A549 (cell line): Measurements from ENCODE around the gene PEX26.

Source experiments
- CEBPB ChIP-seq, 2 experiments: fragments of >200 bp in 1 of 2; sonication (Bioruptor Twin) in 1 of 2; formaldehyde crosslinking in 1 of 2; IDR thresholded peaks; 2 replicates each; pipeline ENCODE4 v1.6.1; 2012 to 2016
- CHD4 ChIP-seq: fragments of 200-600 bp; sonication (generic); IDR thresholded peaks from 2 replicates; pipeline ENCODE4 v1.6.1; 2016; ENCODE audit warnings: antibody characterized with exemption, mild to moderate bottlenecking, borderline replicate concordance
- CTCF ChIP-seq: fragments of >200 bp; sonication (Bioruptor Twin); formaldehyde crosslinking; IDR thresholded peaks from 3 replicates; pipeline ENCODE4 v1.5.1; 2016
- EP300 ChIP-seq, 2 experiments: fragments of >200 bp; sonication (Bioruptor Twin); formaldehyde crosslinking; IDR thresholded peaks; 2 replicates in 1 of 2; 3 replicates in 1 of 2; pipeline ENCODE4 v1.6.1; 2016 to 2017
- JUNB ChIP-seq: fragments of >200 bp; sonication (Bioruptor Twin); formaldehyde crosslinking; IDR thresholded peaks from 2 replicates; pipeline ENCODE4 v1.6.1; 2016
- KDM1A ChIP-seq: fragments of 200-600 bp; sonication (generic); IDR thresholded peaks from 2 replicates; pipeline ENCODE4 v1.6.1; 2016; ENCODE audit warnings: low read depth, mild to moderate bottlenecking
- MAX ChIP-seq: IDR thresholded peaks from 2 replicates; pipeline ENCODE4 v1.6.1; 2012
- MYC ChIP-seq: IDR thresholded peaks from 2 replicates; pipeline ENCODE4 v1.6.1; 2012; ENCODE audit warnings: mild to moderate bottlenecking, inconsistent platforms, low read length, improper control_type of control experiment, borderline replicate concordance
- NFE2L2 ChIP-seq: fragments of 150-350 bp; conservative IDR thresholded peaks from 2 replicates; pipeline ENCODE4 v1.6.1; 2014; ENCODE audit warnings: low read length
- POLR2A ChIP-seq: IDR thresholded peaks from 2 replicates; pipeline ENCODE4 v1.6.1; 2012; ENCODE audit warnings: mild to moderate bottlenecking, low read length
- RAD21 ChIP-seq, 2 experiments: fragments of >200 bp in 1 of 2; sonication (Bioruptor Twin) in 1 of 2; formaldehyde crosslinking in 1 of 2; IDR thresholded peaks in 1 of 2; conservative IDR thresholded peaks in 1 of 2; 2 replicates in 1 of 2; 3 replicates in 1 of 2; pipeline ENCODE4 v1.6.1; 2012 to 2018; ENCODE audit warnings: inconsistent platforms in 1 of 2
- TF ChIP-seq, protein P1 (sequence below): fragments of 450-650 bp; IDR thresholded peaks from 2 replicates; pipeline ENCODE4 v1.6.1; 2014; ENCODE audit warnings: antibody characterized with exemption
- TF ChIP-seq, protein P2 (sequence below): IDR thresholded peaks from 2 replicates; pipeline ENCODE4 v1.6.1; 2012

DNA sequence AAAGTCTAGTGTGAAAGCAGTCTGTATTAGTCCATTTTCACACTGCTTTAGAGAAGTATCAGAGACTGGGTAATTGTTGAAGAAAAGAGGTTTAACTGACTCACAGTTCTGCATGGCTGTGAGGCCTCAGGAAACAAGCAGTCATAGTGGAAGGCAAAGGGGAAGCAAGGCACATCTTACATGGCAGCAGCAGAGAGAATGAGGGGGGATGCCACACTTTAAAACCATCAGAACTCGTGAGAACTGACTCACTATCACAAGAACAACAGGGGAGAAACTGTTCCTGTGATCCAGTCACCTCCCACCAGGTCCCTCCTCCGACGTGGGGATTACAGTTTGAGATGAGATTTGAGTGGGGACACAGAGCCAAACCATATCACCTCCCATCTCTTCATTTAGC, 19.0 kb downstream of the PEX26 start:
- TF ChIP-seq, protein P1, sequence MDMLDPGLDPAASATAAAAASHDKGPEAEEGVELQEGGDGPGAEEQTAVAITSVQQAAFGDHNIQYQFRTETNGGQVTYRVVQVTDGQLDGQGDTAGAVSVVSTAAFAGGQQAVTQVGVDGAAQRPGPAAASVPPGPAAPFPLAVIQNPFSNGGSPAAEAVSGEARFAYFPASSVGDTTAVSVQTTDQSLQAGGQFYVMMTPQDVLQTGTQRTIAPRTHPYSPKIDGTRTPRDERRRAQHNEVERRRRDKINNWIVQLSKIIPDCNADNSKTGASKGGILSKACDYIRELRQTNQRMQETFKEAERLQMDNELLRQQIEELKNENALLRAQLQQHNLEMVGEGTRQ, result no peak
- no peak for TF ChIP-seq NFE2L2
- TF ChIP-seq CTCF, result no peak
- no peak for TF ChIP-seq MYC
- no peak for TF ChIP-seq KDM1A
- TF ChIP-seq CHD4, result no peak
- TF ChIP-seq CEBPB (IDR thresholded peaks at IDR 0.05), result no peak
- TF ChIP-seq, protein P2, sequence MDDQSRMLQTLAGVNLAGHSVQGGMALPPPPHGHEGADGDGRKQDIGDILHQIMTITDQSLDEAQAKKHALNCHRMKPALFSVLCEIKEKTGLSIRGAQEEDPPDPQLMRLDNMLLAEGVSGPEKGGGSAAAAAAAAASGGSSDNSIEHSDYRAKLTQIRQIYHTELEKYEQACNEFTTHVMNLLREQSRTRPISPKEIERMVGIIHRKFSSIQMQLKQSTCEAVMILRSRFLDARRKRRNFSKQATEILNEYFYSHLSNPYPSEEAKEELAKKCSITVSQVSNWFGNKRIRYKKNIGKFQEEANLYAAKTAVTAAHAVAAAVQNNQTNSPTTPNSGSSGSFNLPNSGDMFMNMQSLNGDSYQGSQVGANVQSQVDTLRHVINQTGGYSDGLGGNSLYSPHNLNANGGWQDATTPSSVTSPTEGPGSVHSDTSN, result no peak
- TF ChIP-seq POLR2A, result no peak
- TF ChIP-seq RAD21 (conservative IDR thresholded peaks at IDR 0.05 in 1 of 2, IDR thresholded peaks at IDR 0.05 in 1 of 2), result no peak
- TF ChIP-seq MAX, result no peak
- TF ChIP-seq EP300 (IDR thresholded peaks at IDR 0.05), result no peak
- no peak for TF ChIP-seq JUNB
